Osteoblast (primary cell): ENCODE measurements around the gene ACSF3. TPM values are rescaled to one million over a fixed set of nuclear protein-coding genes. Genes with fewer than 3 reads are reported as not detected.

Source experiments
- DNase-seq: peaks from one replicate; pipeline ENCODE4 v3.0.0; 2011; ENCODE audit warnings: low spot score, mixed read lengths; ENCODE audit not compliant: insufficient read length; ENCODE audit errors: missing footprints
- H2AFZ ChIP-seq: 2 replicates; pipeline ENCODE4 v1.6.0; 2011; ENCODE audit warnings: mild to moderate bottlenecking, low read length
- H3K27ac ChIP-seq: 2 replicates; pipeline ENCODE4 v1.5.1; 2011; ENCODE audit warnings: mild to moderate bottlenecking, low read depth, low read length, moderate library complexity
- H3K27me3 ChIP-seq: 2 replicates; pipeline ENCODE4 v1.6.0; 2012; ENCODE audit warnings: mild to moderate bottlenecking, control low read depth, inconsistent platforms, low read length, moderate library complexity; ENCODE audit not compliant: insufficient read depth
- H3K36me3 ChIP-seq: 2 replicates; pipeline ENCODE4 v1.5.1; 2011; ENCODE audit warnings: mild to moderate bottlenecking, low read length, control low read depth, moderate library complexity; ENCODE audit not compliant: insufficient read depth
- H3K4me1 ChIP-seq: 2 replicates; pipeline ENCODE4 v1.5.1; 2011; ENCODE audit warnings: mild to moderate bottlenecking, low read length, control low read depth, moderate library complexity; ENCODE audit not compliant: insufficient read depth
- H3K4me2 ChIP-seq: 2 replicates; pipeline ENCODE4 v1.6.0; 2011; ENCODE audit warnings: mild to moderate bottlenecking, low read length; ENCODE audit not compliant: insufficient read depth
- H3K4me3 ChIP-seq: fragments of 200-600 bp; sonication (generic); 3 replicates; pipeline ENCODE4 v1.5.1; 2012; ENCODE audit warnings: mild to moderate bottlenecking, low read length, inconsistent platforms; ENCODE audit not compliant: insufficient read depth
- H3K79me2 ChIP-seq: 2 replicates; pipeline ENCODE4 v1.6.0; 2012; ENCODE audit warnings: mild to moderate bottlenecking, low read length, control low read depth, inconsistent platforms; ENCODE audit not compliant: insufficient read depth
- H3K9me3 ChIP-seq: 2 replicates; pipeline ENCODE4 v1.5.1; 2011; ENCODE audit warnings: low read depth, low read length, control low read depth
- H4K20me1 ChIP-seq: 2 replicates; pipeline ENCODE4 v1.6.0; 2012; ENCODE audit warnings: mild to moderate bottlenecking, low read length, control low read depth; ENCODE audit not compliant: insufficient read depth
- total RNA-seq: library from RNA; depleted of rRNA; stranded (reverse); fragments of >200 nt; gene quantifications from 2 replicates; pipeline ENCODE4 v1.2.3, GENCODE V29; 2012
- TF ChIP-seq, protein P1 (sequence below): IDR thresholded peaks from 2 replicates; pipeline ENCODE4 v1.5.1; 2011; ENCODE audit warnings: mild to moderate bottlenecking, low read depth, low read length, moderate library complexity; ENCODE audit errors: extremely low read depth

The ACSF3 gene
- total RNA-seq, 1 donor: 29.3 TPM

DNA sequence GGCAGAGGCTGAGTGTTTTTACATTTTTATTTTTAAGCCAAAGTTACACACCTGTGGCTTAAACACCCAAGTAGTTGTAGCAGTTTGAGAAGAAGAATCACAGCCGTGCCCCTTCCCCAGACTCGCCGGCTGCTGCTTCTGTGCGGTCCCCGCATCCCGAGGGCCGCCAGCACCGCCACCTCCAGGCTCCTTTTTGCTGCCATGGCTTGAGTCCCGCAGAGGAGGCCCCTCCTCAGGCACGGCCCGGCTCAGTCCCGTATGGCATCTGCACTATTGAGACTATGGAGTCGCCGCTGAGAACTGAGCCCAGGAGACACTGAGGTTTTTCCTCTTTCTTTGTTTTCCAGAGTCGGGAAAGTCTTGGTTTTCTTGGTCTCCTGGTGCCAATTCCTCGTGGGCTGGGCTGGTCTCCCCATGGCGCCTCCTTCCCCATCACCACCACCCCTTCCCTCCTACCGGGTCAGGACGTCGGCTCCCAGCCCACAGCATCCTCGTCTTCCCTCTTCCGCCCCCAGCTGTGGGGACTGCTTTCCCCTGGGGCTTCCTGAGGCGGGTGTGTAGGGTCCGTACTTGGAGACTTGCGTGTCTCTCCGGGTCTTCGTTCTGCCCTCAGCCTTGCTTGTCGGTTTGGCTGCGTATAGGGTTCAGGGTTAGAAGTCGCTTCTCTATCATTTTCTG is 45.3 kb downstream of the ACSF3 start:
- no peaks in the 10 kb centered on the region for H3K79me2 ChIP-seq
- no peak overlapping the region for H3K27ac ChIP-seq
- H3K4me1 ChIP-seq: no peaks in the 10 kb centered on the region
- H2AFZ ChIP-seq: no peak overlapping the region
- TF ChIP-seq, protein P1, sequence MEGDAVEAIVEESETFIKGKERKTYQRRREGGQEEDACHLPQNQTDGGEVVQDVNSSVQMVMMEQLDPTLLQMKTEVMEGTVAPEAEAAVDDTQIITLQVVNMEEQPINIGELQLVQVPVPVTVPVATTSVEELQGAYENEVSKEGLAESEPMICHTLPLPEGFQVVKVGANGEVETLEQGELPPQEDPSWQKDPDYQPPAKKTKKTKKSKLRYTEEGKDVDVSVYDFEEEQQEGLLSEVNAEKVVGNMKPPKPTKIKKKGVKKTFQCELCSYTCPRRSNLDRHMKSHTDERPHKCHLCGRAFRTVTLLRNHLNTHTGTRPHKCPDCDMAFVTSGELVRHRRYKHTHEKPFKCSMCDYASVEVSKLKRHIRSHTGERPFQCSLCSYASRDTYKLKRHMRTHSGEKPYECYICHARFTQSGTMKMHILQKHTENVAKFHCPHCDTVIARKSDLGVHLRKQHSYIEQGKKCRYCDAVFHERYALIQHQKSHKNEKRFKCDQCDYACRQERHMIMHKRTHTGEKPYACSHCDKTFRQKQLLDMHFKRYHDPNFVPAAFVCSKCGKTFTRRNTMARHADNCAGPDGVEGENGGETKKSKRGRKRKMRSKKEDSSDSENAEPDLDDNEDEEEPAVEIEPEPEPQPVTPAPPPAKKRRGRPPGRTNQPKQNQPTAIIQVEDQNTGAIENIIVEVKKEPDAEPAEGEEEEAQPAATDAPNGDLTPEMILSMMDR: no peak
- H3K4me2 ChIP-seq: no peak overlapping the region
- H3K27me3 ChIP-seq: no peaks in the 10 kb centered on the region
- peaks cover 9% of the 10 kb centered on the region for H4K20me1 ChIP-seq
- peaks cover 8% of the 10 kb centered on the region for H3K36me3 ChIP-seq
- H3K9me3 ChIP-seq: no peaks in the 10 kb centered on the region
- DNase-seq: peak; percentile 59
- no peak overlapping the region for H3K4me3 ChIP-seq

DNA sequence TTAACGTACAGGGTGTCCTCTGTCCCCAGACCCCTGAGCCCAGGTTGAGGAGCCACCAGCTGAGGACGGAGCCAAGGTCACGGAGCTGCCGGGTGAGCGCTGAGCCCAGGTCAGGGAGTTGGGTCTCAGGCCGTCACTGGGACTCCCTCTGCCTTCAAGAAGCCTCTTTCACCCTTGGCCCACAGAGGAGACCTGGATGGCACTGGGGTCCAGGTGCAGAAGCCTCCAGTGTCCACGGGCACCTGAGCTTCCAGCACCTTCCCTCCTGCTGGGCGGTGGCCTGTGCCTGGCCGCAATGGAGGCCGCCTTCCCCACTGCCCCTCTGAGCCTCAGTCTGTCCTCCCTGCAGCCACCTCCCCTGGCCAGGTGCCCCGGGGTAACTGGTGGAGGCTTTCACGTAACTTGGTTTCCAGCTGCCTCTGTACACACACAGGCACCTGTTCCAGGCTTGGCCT is 46.3 kb downstream of the ACSF3 start:
- Histone ChIP-seq H3K36me3 (peaks cover 4% of the 10 kb centered on the region), H3K27ac (no peak overlapping the region)

DNA sequence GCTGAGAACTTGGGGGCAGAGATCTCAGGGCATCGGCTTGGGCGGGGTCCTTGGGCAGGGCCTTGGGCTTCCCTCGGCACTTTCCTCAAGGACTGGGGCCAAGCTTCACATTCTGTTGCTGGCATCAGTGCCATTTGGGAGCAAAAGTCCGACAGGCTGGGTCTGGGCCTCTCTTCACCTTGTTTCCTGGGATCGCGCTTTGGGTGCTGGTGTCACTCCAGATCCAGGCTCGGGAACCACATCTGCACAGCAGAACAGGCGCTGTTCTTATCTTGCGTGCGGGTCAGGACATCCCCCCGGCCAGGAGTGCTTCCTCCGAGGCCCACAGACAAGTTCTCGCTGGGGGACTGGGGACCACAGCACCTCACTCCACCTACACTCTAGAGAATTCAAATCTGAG is 46.7 kb downstream of the ACSF3 start:
- H3K4me3 ChIP-seq: no peak overlapping the region
- H3K36me3 ChIP-seq: peaks cover 1% of the 10 kb centered on the region
- no peak overlapping the region for H3K27ac ChIP-seq
- H3K79me2 ChIP-seq: no peaks in the 10 kb centered on the region
- TF ChIP-seq, protein P1: no peak
- no peaks in the 10 kb centered on the region for H3K27me3 ChIP-seq
- H3K4me2 ChIP-seq: no peak overlapping the region
- H3K4me1 ChIP-seq: no peaks in the 10 kb centered on the region
- no peak overlapping the region for H2AFZ ChIP-seq
- DNase-seq: peak; percentile 69
- no peaks in the 10 kb centered on the region for H3K9me3 ChIP-seq
- peaks cover 9% of the 10 kb centered on the region for H4K20me1 ChIP-seq

More for the DNA sequence above, 46.3 kb downstream of the ACSF3 start:
- Histone ChIP-seq H4K20me1 (peaks cover 9% of the 10 kb centered on the region), H3K9me3 (no peaks in the 10 kb centered on the region), H3K4me2 (no peak overlapping the region), H3K4me1 (no peaks in the 10 kb centered on the region), H2AFZ (no peak overlapping the region), H3K27me3 (no peaks in the 10 kb centered on the region), H3K4me3 (no peak overlapping the region), H3K79me2 (no peaks in the 10 kb centered on the region)
- TF ChIP-seq, protein P1: no peak
- DNase-seq: peak; percentile 57

DNA sequence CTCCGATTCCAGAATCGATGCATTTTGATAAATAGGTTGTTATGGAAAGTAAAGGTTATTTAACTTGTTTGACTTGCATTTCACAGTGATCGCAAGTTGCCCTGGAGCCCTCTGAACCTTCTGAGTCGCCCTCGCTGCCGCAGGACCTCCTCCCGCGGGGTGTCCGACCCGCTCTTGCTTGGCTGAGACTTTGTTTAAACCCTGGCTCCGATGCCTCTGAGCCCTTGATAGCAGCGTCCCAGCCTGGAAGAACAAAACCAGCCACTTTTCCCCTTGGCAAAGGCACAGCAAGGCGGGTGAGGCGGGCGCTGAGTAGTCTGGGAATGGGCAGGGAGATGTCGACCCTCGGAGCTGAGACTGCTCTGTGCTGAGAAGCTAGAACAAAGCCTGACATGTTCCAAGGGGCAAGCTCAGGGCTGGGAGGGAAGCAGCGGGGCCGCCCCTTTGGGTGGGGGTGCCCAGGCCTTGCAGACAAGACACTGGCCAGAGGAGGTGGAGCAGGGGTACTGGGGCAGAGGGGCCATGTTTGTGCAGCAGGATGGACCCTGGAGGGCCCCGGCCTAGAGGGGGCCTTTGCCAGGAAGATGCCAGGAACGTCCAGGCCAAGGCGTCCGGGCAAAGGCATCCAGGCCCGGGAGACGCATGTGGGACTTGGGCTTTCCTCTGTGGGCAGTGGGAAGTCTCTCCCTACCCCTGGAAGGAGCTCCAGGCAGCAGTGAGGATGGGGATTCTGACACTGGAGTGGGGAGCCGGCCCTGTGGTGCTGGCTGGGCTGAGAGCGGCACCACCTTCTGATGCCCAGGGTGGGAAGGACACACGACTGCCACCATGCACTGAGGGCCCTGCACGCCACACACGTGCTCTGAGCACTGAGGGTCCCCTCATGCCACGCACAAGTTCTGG is 47.6 kb downstream of the ACSF3 start:
- no peaks in the 10 kb centered on the region for H3K79me2 ChIP-seq
- no peak overlapping the region for H3K4me2 ChIP-seq
- H2AFZ ChIP-seq: no peak overlapping the region
- no peaks in the 10 kb centered on the region for H3K4me1 ChIP-seq
- no peak overlapping the region for H3K4me3 ChIP-seq
- H3K27ac ChIP-seq: no peak overlapping the region
- peaks cover 3% of the 10 kb centered on the region for H3K36me3 ChIP-seq
- H4K20me1 ChIP-seq: peaks cover 9% of the 10 kb centered on the region
- H3K9me3 ChIP-seq: no peaks in the 10 kb centered on the region
- TF ChIP-seq, protein P1: no peak
- H3K27me3 ChIP-seq: no peaks in the 10 kb centered on the region
- DNase-seq: peak; percentile 88
